Mesothelial cell of epicardium (in vitro differentiated cells): Measurements from ENCODE around the gene FLOT2. TPM values are rescaled to one million over a fixed set of nuclear protein-coding genes. Genes with fewer than 3 reads are reported as not detected.

Experiments
- DNase-seq, 2 experiments: peaks; one replicate each; pipeline ENCODE4 v3.0.0; 2021; ENCODE audit warnings: low spot score in 2 of 2; ENCODE audit not compliant: unreplicated experiment in 2 of 2
- H3K27ac Mint-ChIP-seq: 2 replicates; pipeline ENCODE4 v1.8.0; 2021; ENCODE audit warnings: mixed read lengths
- H3K27me3 Mint-ChIP-seq: 2 replicates; pipeline ENCODE4 v1.8.0; 2021; ENCODE audit warnings: low read depth, mixed read lengths
- H3K36me3 Mint-ChIP-seq: 2 replicates; pipeline ENCODE4 v1.8.0; 2021; ENCODE audit warnings: mixed read lengths
- H3K4me1 Mint-ChIP-seq: 2 replicates; pipeline ENCODE4 v1.8.0; 2021; ENCODE audit warnings: mixed read lengths
- H3K4me3 Mint-ChIP-seq: 2 replicates; pipeline ENCODE4 v1.8.0; 2021; ENCODE audit warnings: mild to moderate bottlenecking, moderate library complexity, mixed read lengths
- H3K9me3 Mint-ChIP-seq: 2 replicates; pipeline ENCODE4 v1.8.0; 2021; ENCODE audit warnings: mixed read lengths
- total RNA-seq: library from RNA; stranded (reverse); gene quantifications from 3 replicates; pipeline ENCODE4 v1.2.1, GENCODE V29; 2021
- TF ChIP-seq, protein P1 (sequence below): fragments of 200-600 bp; sonication (generic); IDR thresholded peaks from one replicate; pipeline ENCODE4 v1.5.0; 2021; ENCODE audit warnings: antibody characterized with exemption; ENCODE audit not compliant: unreplicated experiment

Gene FLOT2
- total RNA-seq, 1 donor from 2014 or later: 85.4 TPM

DNA sequence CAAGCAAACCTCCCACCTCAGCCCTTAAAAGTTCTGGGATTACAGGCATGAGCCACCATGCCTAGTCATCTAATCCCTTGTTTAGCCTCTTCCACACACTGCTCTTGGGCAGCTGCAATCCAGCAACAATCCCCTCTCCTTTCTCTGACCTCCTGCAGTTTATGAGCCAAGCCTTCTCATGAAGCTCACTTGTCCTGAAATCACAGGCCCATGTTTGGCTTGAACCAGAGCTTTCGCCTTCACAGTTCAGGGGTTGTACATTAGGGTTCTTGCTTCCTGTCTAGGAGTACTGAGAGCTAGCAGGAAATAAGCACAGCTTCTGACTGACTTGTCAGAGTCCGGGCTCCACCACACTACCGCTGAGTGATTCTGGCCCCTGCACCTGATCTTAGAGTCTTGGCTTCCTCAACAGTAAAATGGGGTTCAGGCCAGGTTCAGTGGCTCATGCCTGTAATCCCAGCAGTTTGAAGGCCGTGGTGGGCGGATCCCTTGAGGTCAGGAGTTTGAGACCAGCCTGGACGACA lies 26.4 kb downstream of the FLOT2 start:
- H3K4me1 Mint-ChIP-seq: peaks cover 4% of the 10 kb centered on the region
- no peak overlapping the region for H3K27ac Mint-ChIP-seq
- H3K27me3 Mint-ChIP-seq: no peaks in the 10 kb centered on the region
- no peak overlapping the region for H3K4me3 Mint-ChIP-seq
- TF ChIP-seq, protein P1, sequence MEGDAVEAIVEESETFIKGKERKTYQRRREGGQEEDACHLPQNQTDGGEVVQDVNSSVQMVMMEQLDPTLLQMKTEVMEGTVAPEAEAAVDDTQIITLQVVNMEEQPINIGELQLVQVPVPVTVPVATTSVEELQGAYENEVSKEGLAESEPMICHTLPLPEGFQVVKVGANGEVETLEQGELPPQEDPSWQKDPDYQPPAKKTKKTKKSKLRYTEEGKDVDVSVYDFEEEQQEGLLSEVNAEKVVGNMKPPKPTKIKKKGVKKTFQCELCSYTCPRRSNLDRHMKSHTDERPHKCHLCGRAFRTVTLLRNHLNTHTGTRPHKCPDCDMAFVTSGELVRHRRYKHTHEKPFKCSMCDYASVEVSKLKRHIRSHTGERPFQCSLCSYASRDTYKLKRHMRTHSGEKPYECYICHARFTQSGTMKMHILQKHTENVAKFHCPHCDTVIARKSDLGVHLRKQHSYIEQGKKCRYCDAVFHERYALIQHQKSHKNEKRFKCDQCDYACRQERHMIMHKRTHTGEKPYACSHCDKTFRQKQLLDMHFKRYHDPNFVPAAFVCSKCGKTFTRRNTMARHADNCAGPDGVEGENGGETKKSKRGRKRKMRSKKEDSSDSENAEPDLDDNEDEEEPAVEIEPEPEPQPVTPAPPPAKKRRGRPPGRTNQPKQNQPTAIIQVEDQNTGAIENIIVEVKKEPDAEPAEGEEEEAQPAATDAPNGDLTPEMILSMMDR: no peak
- no peaks in the 10 kb centered on the region for H3K36me3 Mint-ChIP-seq
- no peak for DNase-seq
- no peaks in the 10 kb centered on the region for H3K9me3 Mint-ChIP-seq

DNA sequence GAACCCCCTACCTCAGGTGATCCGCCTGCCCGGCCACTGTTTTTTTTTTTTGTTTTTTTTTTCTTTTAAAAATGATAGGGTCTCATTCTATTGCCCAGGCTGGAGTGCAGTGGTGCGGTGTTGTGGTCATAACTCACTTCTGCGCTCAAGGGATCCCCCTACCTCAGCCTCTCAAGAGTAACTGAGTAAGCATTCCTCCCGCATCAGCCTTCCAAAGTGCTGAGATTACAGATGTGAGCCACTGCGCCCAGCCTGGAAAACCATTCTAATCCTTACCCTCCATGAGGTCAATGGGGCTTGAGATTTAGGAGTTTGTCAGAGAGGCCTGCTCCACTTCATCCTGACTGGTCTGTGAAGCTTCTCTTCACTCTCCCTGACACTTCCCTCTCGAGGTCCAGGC lies 30.3 kb downstream of the FLOT2 start:
- no peak for DNase-seq
- Mint-ChIP-seq H3K4me3 (no peak overlapping the region), H3K27me3 (no peaks in the 10 kb centered on the region), H3K36me3 (no peaks in the 10 kb centered on the region), H3K9me3 (no peaks in the 10 kb centered on the region), H3K27ac (no peak overlapping the region), H3K4me1 (no peaks in the 10 kb centered on the region)
- TF ChIP-seq, protein P1: no peak

DNA sequence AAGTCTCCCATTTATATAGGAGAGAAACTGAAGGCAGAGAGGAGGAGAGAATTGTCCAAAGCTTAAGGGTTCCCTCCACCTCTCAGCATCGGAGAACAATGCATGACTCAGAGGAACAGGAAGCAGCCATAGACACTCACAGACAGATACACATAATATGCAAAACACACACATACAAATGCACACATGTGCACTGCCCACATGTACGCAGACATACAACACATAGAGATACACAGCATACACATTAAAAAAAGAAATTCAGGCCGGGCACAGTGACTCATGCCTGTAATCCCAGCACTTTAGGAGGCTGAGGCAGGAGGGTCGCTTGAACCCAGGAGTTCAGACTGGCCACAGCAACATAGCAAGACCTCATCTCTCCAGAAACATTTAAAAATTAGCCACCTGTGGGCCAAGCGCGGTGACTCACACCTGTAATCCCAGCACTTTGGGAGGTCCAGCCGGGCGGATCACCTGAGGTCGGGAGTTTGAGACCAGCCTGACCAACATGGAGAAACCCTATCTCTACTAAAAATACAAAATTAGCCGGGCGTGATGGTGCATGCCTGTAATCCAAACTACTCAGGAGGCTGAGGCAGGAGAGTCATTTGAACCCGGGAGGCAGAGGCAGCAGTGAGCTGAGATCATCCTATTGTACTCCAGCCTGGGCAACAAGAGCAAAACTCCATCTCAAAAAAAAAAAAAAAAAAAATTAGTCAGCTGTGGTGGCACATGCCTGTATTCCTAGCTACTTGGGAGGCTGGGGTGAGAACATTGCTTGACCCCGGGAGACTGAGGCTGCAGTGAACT lies 31.4 kb downstream of the FLOT2 start:
- no peaks in the 10 kb centered on the region for H3K4me1 Mint-ChIP-seq
- no peaks in the 10 kb centered on the region for H3K27me3 Mint-ChIP-seq
- H3K9me3 Mint-ChIP-seq: no peaks in the 10 kb centered on the region
- no peak overlapping the region for H3K27ac Mint-ChIP-seq
- H3K36me3 Mint-ChIP-seq: peaks cover 2% of the 10 kb centered on the region
- no peak overlapping the region for H3K4me3 Mint-ChIP-seq
- no peak for DNase-seq
- TF ChIP-seq, protein P1: no peak

DNA sequence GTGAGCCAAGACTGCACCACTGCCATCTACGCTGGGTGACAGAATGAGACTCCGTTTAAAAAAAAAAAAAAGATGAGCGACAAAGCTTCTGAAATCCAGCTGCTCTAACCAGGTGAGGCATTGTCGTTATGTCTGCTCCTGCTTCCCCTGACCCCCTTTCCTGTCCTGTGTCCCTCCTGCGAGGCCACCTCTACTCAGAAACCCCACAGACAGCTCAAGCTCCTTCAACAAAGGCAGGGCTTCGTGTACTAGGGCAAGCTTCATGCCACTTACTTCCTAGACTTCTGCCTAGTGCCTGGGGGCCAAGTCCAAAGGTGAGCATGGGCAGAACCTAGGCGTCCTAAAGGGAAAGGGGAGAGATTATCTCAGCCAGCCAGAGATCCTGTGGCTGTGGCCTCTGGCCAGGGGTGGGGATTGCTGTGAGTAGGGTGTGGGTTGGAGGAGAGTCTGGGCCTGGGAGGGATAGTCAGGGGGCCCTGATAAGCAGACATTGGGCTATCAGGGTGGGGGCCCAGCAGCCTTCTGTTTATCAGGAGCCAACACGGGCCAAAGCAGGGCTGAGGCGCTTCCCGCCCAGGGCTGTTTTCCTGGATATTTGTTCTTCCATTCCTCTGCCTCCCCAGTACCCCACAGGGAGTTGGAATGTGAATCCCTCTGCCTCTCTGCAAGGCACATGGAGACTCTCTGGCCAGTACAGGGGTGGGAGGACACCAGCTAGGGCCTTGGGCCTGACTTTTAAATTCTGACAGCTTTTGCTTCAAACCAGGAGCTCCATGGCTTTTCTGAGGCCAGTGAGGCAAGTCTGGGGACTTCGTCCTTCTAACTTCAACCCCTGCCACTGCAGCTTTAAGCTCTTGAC lies 32.3 kb downstream of the FLOT2 start:
- Mint-ChIP-seq H3K4me1 (no peaks in the 10 kb centered on the region), H3K27ac (no peak overlapping the region), H3K9me3 (no peaks in the 10 kb centered on the region), H3K4me3 (no peak overlapping the region), H3K27me3 (no peaks in the 10 kb centered on the region), H3K36me3 (peaks cover 2% of the 10 kb centered on the region)
- no peak for DNase-seq
- TF ChIP-seq, protein P1: no peak

DNA sequence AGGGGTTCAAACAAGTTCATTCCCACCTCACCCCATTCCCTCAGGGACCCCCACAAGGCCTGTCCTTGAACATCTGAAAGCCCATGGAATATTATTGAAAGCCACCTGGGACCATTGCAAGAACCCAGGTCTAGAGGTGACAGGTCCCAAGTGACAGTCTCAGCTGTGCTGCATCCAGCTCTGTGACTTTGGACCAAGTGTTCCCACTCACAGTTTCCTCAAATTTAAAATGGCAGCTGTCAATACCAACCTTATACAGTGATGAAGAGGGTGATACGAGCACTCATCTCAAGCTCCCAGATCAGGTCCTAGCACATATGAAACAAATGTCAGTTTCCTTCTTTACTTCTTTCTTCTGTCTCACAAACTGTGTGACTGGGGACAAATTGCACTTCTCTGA lies 33.6 kb downstream of the FLOT2 start:
- no peak for DNase-seq
- Mint-ChIP-seq H3K27me3 (no peaks in the 10 kb centered on the region), H3K36me3 (peaks cover 3% of the 10 kb centered on the region), H3K27ac (no peak overlapping the region), H3K4me1 (no peaks in the 10 kb centered on the region), H3K4me3 (no peak overlapping the region), H3K9me3 (no peaks in the 10 kb centered on the region)
- TF ChIP-seq, protein P1: no peak
